SU-DHL-6 (cell line): ENCODE results near the gene HYAL1.
"Not testable (repeated sequence)": the region's sequence is repeated elsewhere in the genome, so short reads cannot be mapped to it uniquely, and the experiment has no call there.

Source experiments
- H2AFZ ChIP-seq: fragments of 200-600 bp; sonication (generic); 2 replicates; pipeline ENCODE4 v1.6.1; 2014; ENCODE audit warnings: low read depth, mild to moderate bottlenecking, moderate library complexity, mixed read lengths, antibody characterized with exemption, low read length; ENCODE audit not compliant: severe bottlenecking
- H3F3A ChIP-seq: fragments of 200-600 bp; shearing (Covaris generic); 2 replicates; pipeline ENCODE4 v1.6.0; 2016; ENCODE audit warnings: antibody characterized with exemption, mild to moderate bottlenecking; ENCODE audit not compliant: insufficient read depth
- H3K27ac ChIP-seq: fragments of 200-600 bp; sonication (generic); 2 replicates; pipeline ENCODE4 v1.5.1; 2016; ENCODE audit warnings: low read depth, mild to moderate bottlenecking, low read length, moderate library complexity, mixed read lengths
- H3K27me3 ChIP-seq: fragments of 200-600 bp; sonication (generic), shearing (Covaris generic); 2 replicates; pipeline ENCODE4 v1.6.0; 2014; ENCODE audit warnings: mild to moderate bottlenecking, low read length
- H3K36me3 ChIP-seq: fragments of 200-600 bp; sonication (generic); 2 replicates; pipeline ENCODE4 v1.6.1; 2014; ENCODE audit warnings: mild to moderate bottlenecking, low read length, mixed read lengths
- H3K4me2 ChIP-seq: fragments of 300-600, 200-600 bp; shearing (Covaris generic), sonication (generic); 2 replicates; pipeline ENCODE4 v1.6.0; 2014; ENCODE audit warnings: low read length, low read depth, mild to moderate bottlenecking; ENCODE audit not compliant: poor library complexity, severe bottlenecking
- H3K4me3 ChIP-seq: fragments of 200-600 bp; sonication (generic); 2 replicates; pipeline ENCODE4 v1.5.1; 2014; ENCODE audit warnings: antibody characterized with exemption, low read length, mild to moderate bottlenecking, mixed read lengths; ENCODE audit not compliant: insufficient read depth, poor library complexity, severe bottlenecking
- H3K79me2 ChIP-seq: fragments of 200-600 bp; sonication (generic); 2 replicates; pipeline ENCODE4 v1.6.1; 2014; ENCODE audit warnings: mild to moderate bottlenecking, low read length, moderate library complexity; ENCODE audit not compliant: insufficient read depth
- H3K9ac ChIP-seq: fragments of 200-600 bp; sonication (generic); 2 replicates; pipeline ENCODE4 v1.7.0; 2014; ENCODE audit warnings: mild to moderate bottlenecking, low read length
- H3K9me2 ChIP-seq: fragments of 200-600 bp; sonication (generic); replicated peaks from 2 replicates; pipeline ENCODE4 v1.6.1; 2014; ENCODE audit warnings: low read length; ENCODE audit not compliant: insufficient read depth
- H3K9me3 ChIP-seq: fragments of 200-600 bp; sonication (generic); 2 replicates; pipeline ENCODE4 v1.6.1; 2014; ENCODE audit warnings: low read length, mixed read lengths; ENCODE audit not compliant: insufficient read depth
- H4K20me1 ChIP-seq: fragments of 200-600 bp; sonication (generic); 2 replicates; pipeline ENCODE4 v1.6.1; 2014; ENCODE audit warnings: low read depth, mild to moderate bottlenecking, antibody characterized with exemption, low read length, moderate library complexity, mixed read lengths
- EZH2phosphoT487 ChIP-seq: fragments of 200-600 bp; sonication (generic), shearing (Covaris generic); conservative IDR thresholded peaks from 2 replicates; pipeline ENCODE4 v1.6.1; 2018; ENCODE audit warnings: mild to moderate bottlenecking, antibody characterized with exemption, low read length, moderate library complexity, mixed read lengths
- TF ChIP-seq, protein P1 (sequence below): fragments of 200-600 bp; sonication (generic); IDR thresholded peaks from one replicate; pipeline ENCODE4 v1.5.1; 2017; ENCODE audit warnings: antibody characterized with exemption, mild to moderate bottlenecking, low read length, moderate library complexity; ENCODE audit not compliant: insufficient read depth, poor library complexity, severe bottlenecking

The HYAL1 gene

GRCh38 chr3:50274371-50275104 lies 28.8 kb downstream of the HYAL1 start:
- Histone ChIP-seq H3K4me2 (no peak overlapping the region), H3K4me3 (no peak overlapping the region), H3F3A (no peaks in the 10 kb centered on the region), H3K79me2 (no peaks in the 10 kb centered on the region), H2AFZ (no peak overlapping the region), H3K9me2 (no peaks in the 10 kb centered on the region), H3K9ac (no peak overlapping the region), H4K20me1 (no peaks in the 10 kb centered on the region), H3K27me3 (no peaks in the 10 kb centered on the region), H3K27ac (no peak overlapping the region), H3K9me3 (no peaks in the 10 kb centered on the region), H3K36me3 (no peaks in the 10 kb centered on the region)
- TF ChIP-seq, protein P1, sequence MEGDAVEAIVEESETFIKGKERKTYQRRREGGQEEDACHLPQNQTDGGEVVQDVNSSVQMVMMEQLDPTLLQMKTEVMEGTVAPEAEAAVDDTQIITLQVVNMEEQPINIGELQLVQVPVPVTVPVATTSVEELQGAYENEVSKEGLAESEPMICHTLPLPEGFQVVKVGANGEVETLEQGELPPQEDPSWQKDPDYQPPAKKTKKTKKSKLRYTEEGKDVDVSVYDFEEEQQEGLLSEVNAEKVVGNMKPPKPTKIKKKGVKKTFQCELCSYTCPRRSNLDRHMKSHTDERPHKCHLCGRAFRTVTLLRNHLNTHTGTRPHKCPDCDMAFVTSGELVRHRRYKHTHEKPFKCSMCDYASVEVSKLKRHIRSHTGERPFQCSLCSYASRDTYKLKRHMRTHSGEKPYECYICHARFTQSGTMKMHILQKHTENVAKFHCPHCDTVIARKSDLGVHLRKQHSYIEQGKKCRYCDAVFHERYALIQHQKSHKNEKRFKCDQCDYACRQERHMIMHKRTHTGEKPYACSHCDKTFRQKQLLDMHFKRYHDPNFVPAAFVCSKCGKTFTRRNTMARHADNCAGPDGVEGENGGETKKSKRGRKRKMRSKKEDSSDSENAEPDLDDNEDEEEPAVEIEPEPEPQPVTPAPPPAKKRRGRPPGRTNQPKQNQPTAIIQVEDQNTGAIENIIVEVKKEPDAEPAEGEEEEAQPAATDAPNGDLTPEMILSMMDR = peak; percentile 88
- TF ChIP-seq EZH2phosphoT487 = no peak

DNA sequence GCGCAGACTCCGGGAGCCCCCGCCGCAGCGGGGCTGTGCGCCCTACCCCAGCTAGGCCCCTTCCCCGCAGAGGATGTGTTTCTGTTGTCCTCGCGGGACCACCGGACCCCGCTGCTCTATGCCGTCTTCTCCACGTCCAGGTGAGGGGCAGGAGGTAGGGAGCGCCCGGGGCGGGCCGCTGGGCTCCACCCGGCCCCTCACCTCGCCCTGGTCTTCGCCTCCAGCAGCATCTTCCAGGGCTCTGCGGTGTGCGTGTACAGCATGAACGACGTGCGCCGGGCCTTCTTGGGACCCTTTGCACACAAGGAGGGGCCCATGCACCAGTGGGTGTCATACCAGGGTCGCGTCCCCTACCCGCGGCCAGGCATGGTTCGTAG lies 29.7 kb downstream of the HYAL1 start:
- no peak overlapping the region for H3K4me3 ChIP-seq
- H3K4me2 ChIP-seq = no peak overlapping the region
- no peaks in the 10 kb centered on the region for H3F3A ChIP-seq
- H4K20me1 ChIP-seq = no peaks in the 10 kb centered on the region
- no peaks in the 10 kb centered on the region for H3K9me3 ChIP-seq
- no peaks in the 10 kb centered on the region for H3K79me2 ChIP-seq
- no peak overlapping the region for H2AFZ ChIP-seq
- no peak overlapping the region for H3K9ac ChIP-seq
- no peaks in the 10 kb centered on the region for H3K36me3 ChIP-seq
- H3K27me3 ChIP-seq = no peaks in the 10 kb centered on the region
- no peaks in the 10 kb centered on the region for H3K9me2 ChIP-seq
- no peak overlapping the region for H3K27ac ChIP-seq
- TF ChIP-seq EZH2phosphoT487 = no peak
- TF ChIP-seq, protein P1 = no peak

DNA sequence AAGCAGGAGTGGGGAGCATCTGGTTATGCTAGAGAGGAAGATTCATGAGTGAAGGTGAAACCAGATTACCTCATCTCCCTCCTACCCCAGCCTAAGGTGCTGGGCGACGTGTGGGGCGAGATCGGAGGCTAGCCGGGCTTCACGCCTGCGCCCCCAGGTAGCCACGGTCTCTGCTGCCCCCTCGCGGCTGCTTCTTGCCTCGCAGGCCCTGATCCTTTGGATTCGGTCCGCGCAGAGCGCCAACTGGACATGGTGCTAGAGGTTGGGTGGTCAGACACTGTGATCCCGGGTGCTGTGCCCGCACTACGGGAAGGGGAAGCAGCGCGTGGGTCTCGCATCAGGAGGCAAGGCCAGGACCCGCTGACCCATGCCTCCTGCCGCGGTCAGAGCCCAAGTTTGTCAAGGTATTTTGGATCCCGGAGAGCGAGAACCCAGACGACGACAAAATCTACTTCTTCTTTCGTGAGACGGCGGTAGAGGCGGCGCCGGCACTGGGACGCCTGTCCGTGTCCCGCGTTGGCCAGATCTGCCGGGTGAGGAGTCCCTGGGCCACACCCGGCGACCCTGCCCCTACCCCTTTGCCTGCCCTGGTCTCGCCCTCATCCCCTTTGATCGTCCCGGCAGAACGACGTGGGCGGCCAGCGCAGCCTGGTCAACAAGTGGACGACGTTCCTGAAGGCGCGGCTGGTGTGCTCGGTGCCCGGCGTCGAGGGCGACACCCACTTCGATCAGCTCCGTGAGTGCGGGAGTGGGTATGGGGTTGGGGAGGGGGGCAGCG lies 30.3 kb downstream of the HYAL1 start:
- Histone ChIP-seq H3K9ac (no peak overlapping the region), H3K27ac (no peak overlapping the region), H3K27me3 (no peaks in the 10 kb centered on the region), H3K9me3 (no peaks in the 10 kb centered on the region), H3K4me3 (no peak overlapping the region), H3F3A (no peaks in the 10 kb centered on the region), H3K36me3 (no peaks in the 10 kb centered on the region), H3K79me2 (no peaks in the 10 kb centered on the region), H2AFZ (no peak overlapping the region), H3K9me2 (no peaks in the 10 kb centered on the region), H3K4me2 (peak overlapping the region; percentile 45), H4K20me1 (no peaks in the 10 kb centered on the region)
- TF ChIP-seq EZH2phosphoT487 = no peak
- TF ChIP-seq, protein P1 = peak; percentile 96

DNA sequence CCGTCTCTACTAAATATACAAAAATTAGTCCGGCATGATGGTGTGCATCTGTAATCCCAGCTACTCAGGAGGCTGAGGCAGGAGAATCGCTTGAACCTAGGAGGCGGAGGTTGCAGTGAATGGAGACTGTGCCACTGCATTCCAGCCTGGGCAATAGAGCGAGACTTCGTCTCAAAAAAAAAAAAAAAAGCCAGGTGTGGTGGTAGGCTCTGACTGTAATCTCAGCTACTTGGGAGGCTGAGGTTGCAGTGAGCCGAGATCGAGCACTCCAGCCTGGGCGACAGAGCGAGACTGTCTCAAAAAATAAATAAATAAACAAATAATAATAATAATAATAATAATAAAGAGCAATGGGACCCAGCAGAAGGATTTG lies 30.9 kb downstream of the HYAL1 start:
- peak overlapping the region; percentile 45 for H3K4me2 ChIP-seq
- H3K27ac ChIP-seq = not testable (repeated sequence)

More for the DNA sequence above, 30.9 kb downstream of the HYAL1 start:
- not testable (repeated sequence) for H3K9me3 ChIP-seq, H3K4me3 ChIP-seq, H3K9ac ChIP-seq, H3K79me2 ChIP-seq, H3K9me2 ChIP-seq, H3F3A ChIP-seq, H3K27me3 ChIP-seq, H2AFZ ChIP-seq, H4K20me1 ChIP-seq, H3K36me3 ChIP-seq
